CD8-positive, alpha-beta memory T cell (primary cell): ENCODE measurements around the gene MAGEB5. TPM values are rescaled to one million over a fixed set of nuclear protein-coding genes. Genes with fewer than 3 reads are reported as not detected.
"Not testable (repeated sequence)": the region's sequence is repeated elsewhere in the genome, so short reads cannot be mapped to it uniquely, and the experiment has no call there.

Experiments
- CTCF ChIA-PET: fragments of 350-600 bp; sonication (Branson Sonifier 250); formaldehyde crosslinking; loops from one replicate; lab custom pipeline; 2021; ENCODE audit warnings: antibody characterized with exemption; lab: Charles Lee
- POLR2A ChIA-PET: fragments of 350-600 bp; sonication (Branson Sonifier 250); formaldehyde crosslinking; loops from one replicate; lab custom pipeline; 2021; ENCODE audit warnings: antibody characterized with exemption; lab: Charles Lee
- DNase-seq, 5 donors: peaks; one replicate each; pipeline versions ENCODE4 v3.0.0 to v3.0.0-alpha.2; 2020 to 2022; ENCODE audit warnings: mixed read lengths in 1 of 5
- H3K27ac ChIP-seq: one replicate; pipeline ENCODE4 v1.7.0; 2013; ENCODE audit warnings: low read depth, mild to moderate bottlenecking, low read length, moderate library complexity
- H3K27me3 ChIP-seq: 2 replicates; pipeline ENCODE4 v1.7.0; 2013; ENCODE audit warnings: low read length, mild to moderate bottlenecking; ENCODE audit not compliant: insufficient read depth, poor library complexity, severe bottlenecking
- H3K36me3 ChIP-seq: 2 replicates; pipeline ENCODE4 v1.7.0; 2013; ENCODE audit warnings: mild to moderate bottlenecking, low read length, moderate library complexity; ENCODE audit not compliant: insufficient read depth
- H3K4me1 ChIP-seq: 2 replicates; pipeline ENCODE4 v1.7.0; 2013; ENCODE audit warnings: mild to moderate bottlenecking, low read length, moderate library complexity; ENCODE audit not compliant: insufficient read depth
- H3K4me3 ChIP-seq: 2 replicates; pipeline ENCODE4 v1.7.0; 2013; ENCODE audit warnings: mild to moderate bottlenecking, low read length
- H3K9me3 ChIP-seq: 2 replicates; pipeline ENCODE4 v1.7.0; 2013; ENCODE audit warnings: mild to moderate bottlenecking, low read length
- H3K27ac Mint-ChIP-seq, 8 donors: one replicate each; pipeline ENCODE4 v1.8.0; 2020 to 2021; ENCODE audit warnings: mixed read lengths in 8 of 8, mild to moderate bottlenecking in 6 of 8, inconsistent platforms in 3 of 8, moderate library complexity in 3 of 8
- H3K27me3 Mint-ChIP-seq, 2 donors: one replicate each; pipeline ENCODE4 v1.8.0; 2020 to 2021; ENCODE audit warnings: mixed read lengths in 2 of 2, mild to moderate bottlenecking in 1 of 2, moderate library complexity in 1 of 2
- H3K36me3 Mint-ChIP-seq, 3 donors: one replicate each; pipeline ENCODE4 v1.8.0; 2020 to 2021; ENCODE audit warnings: mixed read lengths in 3 of 3, inconsistent platforms in 1 of 3, mild to moderate bottlenecking in 1 of 3
- H3K4me1 Mint-ChIP-seq, 3 donors: one replicate each; pipeline ENCODE4 v1.8.0; 2020 to 2021; ENCODE audit warnings: mixed read lengths in 3 of 3, inconsistent platforms in 1 of 3, mild to moderate bottlenecking in 1 of 3
- H3K4me3 Mint-ChIP-seq, 7 donors: one replicate each; pipeline ENCODE4 v1.8.0; 2020 to 2021; ENCODE audit warnings: mixed read lengths in 7 of 7, mild to moderate bottlenecking in 6 of 7, moderate library complexity in 4 of 7, inconsistent platforms in 2 of 7
- H3K9me3 Mint-ChIP-seq, 5 donors: one replicate each; pipeline ENCODE4 v1.8.0; 2020 to 2022; ENCODE audit warnings: mixed read lengths in 5 of 5, mild to moderate bottlenecking in 3 of 5, moderate library complexity in 2 of 5, inconsistent platforms in 1 of 5
- polyA plus RNA-seq: library from polyadenylated mRNA; unstranded; fragments of 300-500 nt; fragmentation: Illumina TruSeq; gene quantifications from one replicate; pipeline ENCODE4 v1.2.3, GENCODE V29; 2021
- total RNA-seq, 2 experiments: library from RNA; stranded (reverse); gene quantifications; one replicate each; pipeline ENCODE4 v1.2.3, GENCODE V29; 2021

MAGEB5 gene, protein sequence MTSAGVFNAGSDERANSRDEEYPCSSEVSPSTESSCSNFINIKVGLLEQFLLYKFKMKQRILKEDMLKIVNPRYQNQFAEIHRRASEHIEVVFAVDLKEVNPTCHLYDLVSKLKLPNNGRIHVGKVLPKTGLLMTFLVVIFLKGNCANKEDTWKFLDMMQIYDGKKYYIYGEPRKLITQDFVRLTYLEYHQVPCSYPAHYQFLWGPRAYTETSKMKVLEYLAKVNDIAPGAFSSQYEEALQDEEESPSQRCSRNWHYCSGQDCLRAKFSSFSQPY
- total RNA-seq (not detected), polyA plus RNA-seq (not detected)

DNA sequence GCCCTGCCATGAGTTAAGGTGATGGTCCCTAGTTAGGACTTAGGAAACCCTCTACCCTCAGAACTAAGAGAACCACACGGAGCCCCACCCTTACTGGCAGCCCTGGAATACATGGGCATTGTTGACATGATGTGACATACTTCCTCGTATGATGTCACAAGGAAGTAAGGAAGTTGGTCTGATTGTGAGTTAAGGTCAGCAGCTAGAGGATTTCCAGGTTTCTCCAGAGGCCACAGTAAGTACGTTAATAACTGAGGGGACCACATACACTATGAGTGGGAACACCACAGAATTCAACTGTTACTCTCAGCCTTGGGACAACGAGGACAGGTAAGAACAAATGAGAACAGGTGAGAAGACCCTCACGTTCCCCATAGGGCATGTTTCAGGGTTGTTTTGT is at the start of gene MAGEB5:
Gene MAGEB5 (plus strand): TSS at position 301 of the 400 bp plus-strand sequence. CDS start 1,133 bp downstream, outside the sequence.
- Mint-ChIP-seq H3K4me1 (no peaks in the 10 kb centered on the region), H3K9me3 (peaks cover 0 to 6% (median 5%) of the 10 kb centered on the region in 5 donors), H3K4me3 (no peak within 1 kb of the TSS), H3K27ac (no peak within 1 kb of the TSS), H3K36me3 (peaks cover 0 to 1% (median 0%) of the 10 kb centered on the region in 3 donors), H3K27me3 (peaks cover 0 to 1% of the 10 kb centered on the region in 2 donors)
- Histone ChIP-seq H3K9me3 (no peaks in the 10 kb centered on the region), H3K36me3 (no peaks in the 10 kb centered on the region), H3K4me3 (no peak within 1 kb of the TSS), H3K4me1 (no peaks in the 10 kb centered on the region), H3K27me3 (no peaks in the 10 kb centered on the region), H3K27ac (no peak within 1 kb of the TSS)
- ChIA-PET CTCF (no interaction called here), POLR2A (no interaction called here)
- DNase-seq: no peak

DNA sequence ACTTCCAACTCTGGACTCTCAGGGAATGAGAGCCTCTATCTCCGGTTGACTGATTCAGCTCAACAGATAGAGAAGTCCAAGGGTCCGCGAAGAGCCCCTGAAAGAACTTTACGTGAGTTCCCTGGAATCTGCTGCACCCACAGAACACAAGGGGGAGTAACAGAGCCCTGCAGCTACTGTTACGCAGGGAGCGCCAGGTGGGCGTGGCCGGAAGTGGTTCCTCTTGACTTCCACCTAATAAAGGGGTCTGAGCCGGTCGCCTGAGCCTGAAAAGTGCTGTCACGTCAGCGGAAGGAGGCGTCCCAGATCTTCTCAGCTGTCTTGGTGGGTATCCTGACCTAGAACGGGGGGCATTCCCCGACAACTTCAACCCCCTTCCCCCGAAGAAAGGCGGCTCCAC is 23.8 kb upstream of the MAGEB5 start, which contains the start of gene MAGEB6:
Gene MAGEB6 (plus strand): TSS at position 237 of the 400 bp plus-strand sequence. CDS start 1,407 bp downstream, outside the sequence.
- Mint-ChIP-seq H3K9me3 (peaks cover 0 to 7% (median 3%) of the 10 kb centered on the region in 5 donors), H3K36me3 (no peaks in the 10 kb centered on the region), H3K27me3 (no peaks in the 10 kb centered on the region), H3K27ac (no peak within 1 kb of the TSS), H3K4me3 (no peak within 1 kb of the TSS), H3K4me1 (no peaks in the 10 kb centered on the region)
- H3K27ac ChIP-seq: no peak within 1 kb of the TSS
- no peaks in the 10 kb centered on the region for H3K36me3 ChIP-seq
- ChIA-PET CTCF (no interaction called here), POLR2A (no interaction called here)
- no peak for DNase-seq
- no peak within 1 kb of the TSS for H3K4me3 ChIP-seq
- no peaks in the 10 kb centered on the region for H3K27me3 ChIP-seq
- no peaks in the 10 kb centered on the region for H3K9me3 ChIP-seq
- H3K4me1 ChIP-seq: no peaks in the 10 kb centered on the region

DNA sequence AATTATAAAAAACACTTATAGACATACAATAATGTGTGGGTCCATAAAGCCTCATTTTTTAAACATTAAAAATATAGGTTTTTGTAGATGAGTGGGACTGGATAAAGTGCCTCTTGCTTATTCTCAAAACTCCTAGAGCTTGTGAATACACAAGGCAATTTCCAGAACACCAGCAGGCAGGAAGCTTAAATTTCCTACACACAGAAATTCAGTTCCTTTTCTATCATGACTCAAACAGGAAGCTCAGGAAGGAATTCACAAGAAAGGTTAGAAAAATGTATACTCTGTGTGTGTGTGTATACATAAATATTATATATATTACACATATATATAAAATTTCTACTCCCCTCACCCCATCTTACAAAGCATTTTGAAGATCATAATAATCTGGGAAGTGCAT is 12.4 kb upstream of the MAGEB5 start:
- no peaks in the 10 kb centered on the region for H3K36me3 Mint-ChIP-seq
- no peaks in the 10 kb centered on the region for H3K4me1 Mint-ChIP-seq
- DNase-seq: no peak
- Histone ChIP-seq H3K4me3 (no peak overlapping the region), H3K9me3 (no peaks in the 10 kb centered on the region), H3K4me1 (no peaks in the 10 kb centered on the region), H3K27ac (no peak overlapping the region), H3K27me3 (no peaks in the 10 kb centered on the region), H3K36me3 (no peaks in the 10 kb centered on the region)
- H3K9me3 Mint-ChIP-seq: peaks cover 0 to 6% (median under 1%) of the 10 kb centered on the region in 5 donors
- ChIA-PET POLR2A (no interaction called here), CTCF (no interaction called here)
- H3K27ac Mint-ChIP-seq: no peak overlapping the region
- H3K4me3 Mint-ChIP-seq: no peak overlapping the region
- H3K27me3 Mint-ChIP-seq: peaks cover 0 to 3% of the 10 kb centered on the region in 2 donors

DNA sequence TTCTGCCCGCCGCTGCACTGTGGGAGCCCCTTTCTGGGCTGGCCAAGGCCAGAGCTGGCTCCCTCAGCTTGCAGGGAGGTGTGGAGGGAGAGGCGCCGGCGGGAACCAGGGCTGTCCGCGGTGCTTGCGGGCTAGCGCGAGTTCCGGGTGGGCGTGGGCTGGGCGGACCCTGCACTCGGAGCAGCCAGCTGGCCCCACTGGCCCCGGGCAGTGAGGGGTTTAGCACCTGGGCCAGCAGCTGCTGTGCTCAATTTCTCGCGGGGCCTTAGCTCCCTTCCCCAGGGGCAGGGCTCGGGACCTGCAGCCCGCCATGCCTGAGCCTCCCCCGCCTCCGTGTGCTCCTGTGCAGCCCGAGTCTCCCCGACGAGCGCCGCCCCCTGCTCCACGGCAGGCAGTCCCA is 11.3 kb upstream of the MAGEB5 start:
- H3K36me3 Mint-ChIP-seq, H3K27ac ChIP-seq, H3K4me1 Mint-ChIP-seq, POLR2A ChIA-PET, H3K27me3 ChIP-seq, H3K4me3 Mint-ChIP-seq, H3K36me3 ChIP-seq, H3K9me3 Mint-ChIP-seq, H3K27ac Mint-ChIP-seq, H3K4me1 ChIP-seq, CTCF ChIA-PET, H3K4me3 ChIP-seq, H3K27me3 Mint-ChIP-seq, H3K9me3 ChIP-seq, DNase-seq: not testable (repeated sequence)

DNA sequence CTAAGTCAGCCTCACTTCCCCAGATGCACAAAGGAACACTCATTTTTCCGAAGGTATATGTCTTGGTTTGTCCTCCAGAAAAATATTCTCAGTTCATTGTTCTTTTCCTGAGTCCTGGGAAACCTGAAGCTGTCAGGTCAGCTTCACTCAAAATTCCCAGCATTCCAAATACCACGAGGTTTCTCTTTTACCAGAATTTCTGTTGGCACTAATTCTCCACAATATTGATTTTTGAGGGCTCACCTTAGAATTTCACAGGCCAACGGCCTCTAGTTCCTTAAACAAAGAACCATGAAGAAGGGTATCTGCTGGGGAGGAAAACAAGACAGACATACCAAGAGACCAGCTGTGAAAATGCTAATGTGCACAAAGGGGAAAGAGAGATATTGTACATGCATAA is 8.0 kb upstream of the MAGEB5 start:
- no peak overlapping the region for H3K27ac Mint-ChIP-seq

DNA sequence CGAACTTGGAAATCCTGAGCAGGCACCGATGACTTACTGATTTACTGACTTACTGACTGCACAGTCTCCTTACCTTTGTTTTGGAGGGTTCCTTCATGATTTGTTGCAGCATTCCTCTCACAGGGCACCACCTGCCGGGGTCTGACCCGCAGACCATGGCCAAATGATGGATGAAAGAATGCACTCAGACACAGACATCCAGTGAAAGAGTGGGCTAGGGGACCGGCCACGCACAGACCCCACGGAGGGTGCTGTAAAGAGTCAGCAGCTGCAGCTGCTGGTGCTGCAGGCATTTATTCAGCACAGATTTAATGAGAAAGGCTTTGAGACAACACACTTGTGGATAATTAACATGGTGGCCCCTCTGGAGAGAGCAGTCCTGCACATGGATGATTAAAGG is 3.4 kb downstream of the MAGEB5 start:
- no peaks in the 10 kb centered on the region for H3K27me3 ChIP-seq
- no peaks in the 10 kb centered on the region for H3K4me1 ChIP-seq
- DNase-seq: no peak
- H3K36me3 ChIP-seq: no peaks in the 10 kb centered on the region
- ChIA-PET CTCF (no interaction called here), POLR2A (no interaction called here)
- Mint-ChIP-seq H3K27me3 (peaks cover 0 to 1% of the 10 kb centered on the region in 2 donors), H3K27ac (no peak overlapping the region), H3K9me3 (peaks cover 0 to 7% (median 6%) of the 10 kb centered on the region in 5 donors), H3K4me1 (no peaks in the 10 kb centered on the region), H3K4me3 (no peak overlapping the region), H3K36me3 (peaks cover 0 to 1% (median 0%) of the 10 kb centered on the region in 3 donors)
- H3K27ac ChIP-seq: no peak overlapping the region
- H3K4me3 ChIP-seq: no peak overlapping the region
- H3K9me3 ChIP-seq: no peaks in the 10 kb centered on the region

More for the DNA sequence above, 8.0 kb upstream of the MAGEB5 start:
- Mint-ChIP-seq H3K4me1 (no peaks in the 10 kb centered on the region), H3K36me3 (no peaks in the 10 kb centered on the region), H3K27me3 (no peaks in the 10 kb centered on the region), H3K9me3 (peaks cover 0 to 4% (median 0%) of the 10 kb centered on the region in 5 donors), H3K4me3 (no peak overlapping the region)
- POLR2A ChIA-PET: no interaction called here
- no peaks in the 10 kb centered on the region for H3K27me3 ChIP-seq
- H3K4me3 ChIP-seq: no peak overlapping the region
- DNase-seq: no peak
- no peak overlapping the region for H3K27ac ChIP-seq
- H3K36me3 ChIP-seq: no peaks in the 10 kb centered on the region
- CTCF ChIA-PET: no interaction called here
- H3K4me1 ChIP-seq: no peaks in the 10 kb centered on the region
- no peaks in the 10 kb centered on the region for H3K9me3 ChIP-seq

DNA sequence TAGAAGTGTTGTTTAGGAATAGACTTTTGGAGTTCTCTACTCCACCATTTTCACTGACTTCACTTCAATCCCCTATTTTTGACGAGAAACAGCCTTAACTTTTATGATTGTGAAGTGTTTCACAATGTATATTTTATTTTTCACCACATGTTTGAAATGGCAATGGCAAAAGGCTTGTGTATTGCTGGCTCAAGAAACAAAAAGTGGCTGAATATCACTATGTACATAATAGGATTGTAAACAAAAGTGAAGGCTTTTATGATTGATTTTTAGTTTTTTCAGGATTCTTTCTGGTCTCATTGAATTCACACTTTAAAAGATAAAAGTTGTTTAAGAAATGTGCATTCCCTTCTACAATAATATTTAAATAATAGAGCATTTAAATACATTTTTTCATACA is 18.2 kb downstream of the MAGEB5 start:
- no peaks in the 10 kb centered on the region for H3K36me3 ChIP-seq
- no peak for DNase-seq
- H3K27me3 ChIP-seq: no peaks in the 10 kb centered on the region
- H3K4me3 ChIP-seq: no peak overlapping the region
- peaks cover 0 to 16% (median 3%) of the 10 kb centered on the region in 5 donors for H3K9me3 Mint-ChIP-seq
- no peaks in the 10 kb centered on the region for H3K36me3 Mint-ChIP-seq
- ChIA-PET CTCF (no interaction called here), POLR2A (no interaction called here)
- no peak overlapping the region for H3K4me3 Mint-ChIP-seq
- no peaks in the 10 kb centered on the region for H3K27me3 Mint-ChIP-seq
- no peaks in the 10 kb centered on the region for H3K9me3 ChIP-seq
- H3K27ac ChIP-seq: no peak overlapping the region
- no peaks in the 10 kb centered on the region for H3K4me1 Mint-ChIP-seq
- no peaks in the 10 kb centered on the region for H3K4me1 ChIP-seq
- no peak overlapping the region for H3K27ac Mint-ChIP-seq

DNA sequence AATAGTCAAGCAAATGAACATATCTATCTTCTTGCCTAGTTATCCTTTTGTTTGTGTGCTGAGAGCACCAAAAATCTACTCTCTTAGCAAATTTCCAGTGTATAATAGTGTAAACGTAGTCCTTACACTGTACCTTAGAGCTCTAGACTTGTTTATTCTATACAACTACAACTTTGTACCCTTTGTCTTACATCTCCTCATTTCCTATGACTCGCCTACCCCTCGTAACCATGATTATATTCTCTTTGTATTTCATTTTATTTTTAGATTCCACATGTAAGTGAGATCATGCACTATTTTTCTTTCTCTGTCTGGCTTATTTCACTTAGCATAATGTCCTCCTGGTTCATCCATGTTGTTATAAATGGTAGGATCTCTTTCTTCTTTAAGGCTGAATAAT is 37.6 kb downstream of the MAGEB5 start:
- Mint-ChIP-seq H3K4me3 (no peak overlapping the region), H3K27ac (no peak overlapping the region), H3K27me3 (no peaks in the 10 kb centered on the region), H3K9me3 (peaks cover 0 to 2% (median 0%) of the 10 kb centered on the region in 5 donors), H3K36me3 (no peaks in the 10 kb centered on the region), H3K4me1 (no peaks in the 10 kb centered on the region)
- no peak for DNase-seq
- H3K36me3 ChIP-seq: no peaks in the 10 kb centered on the region
- H3K27me3 ChIP-seq: no peaks in the 10 kb centered on the region
- no peak overlapping the region for H3K27ac ChIP-seq
- ChIA-PET POLR2A (no interaction called here), CTCF (no interaction called here)
- H3K4me3 ChIP-seq: no peak overlapping the region
- no peaks in the 10 kb centered on the region for H3K9me3 ChIP-seq
- H3K4me1 ChIP-seq: no peaks in the 10 kb centered on the region
